H1 (cell line): ENCODE data around the gene GCSAML.

Experiments used
- JUND ChIP-seq: IDR thresholded peaks from 2 replicates; pipeline ENCODE4 v1.6.1; 2011; ENCODE audit warnings: mild to moderate bottlenecking, improper control_type of control experiment, low read length
- TF ChIP-seq, protein P1 (sequence below), 3 experiments: IDR thresholded peaks; 1 replicate in 2 of 3; 2 replicates in 1 of 3; pipeline versions ENCODE4 v1.5.1 to v1.6.1; 2011; ENCODE audit warnings: low read length in 3 of 3, mild to moderate bottlenecking in 3 of 3, inconsistent platforms in 2 of 3, low read depth in 1 of 3, moderate library complexity in 1 of 3; ENCODE audit not compliant: insufficient read depth in 1 of 3; ENCODE audit errors: control extremely low read depth in 1 of 3

DNA sequence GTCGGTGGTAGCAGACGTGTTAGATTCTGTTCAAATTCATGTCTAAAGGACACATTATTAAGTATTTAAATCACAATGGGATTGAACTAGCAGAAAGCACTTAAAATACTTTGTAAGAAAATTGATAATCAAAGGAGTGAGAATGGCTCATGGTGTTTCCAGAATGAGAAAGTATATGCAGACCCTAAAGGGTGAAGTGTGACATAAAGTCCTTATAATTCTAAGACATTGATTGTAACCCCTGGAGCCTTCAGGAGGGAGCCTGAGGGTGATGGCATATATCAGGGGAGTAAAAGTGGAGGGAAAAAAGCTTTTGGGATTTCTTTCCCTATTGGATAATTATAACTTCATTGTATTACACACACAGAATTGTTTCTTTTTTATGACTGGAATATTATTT is 12.6 kb upstream of the GCSAML start, which contains the start of gene OR2C3:
- TF ChIP-seq, protein P1, sequence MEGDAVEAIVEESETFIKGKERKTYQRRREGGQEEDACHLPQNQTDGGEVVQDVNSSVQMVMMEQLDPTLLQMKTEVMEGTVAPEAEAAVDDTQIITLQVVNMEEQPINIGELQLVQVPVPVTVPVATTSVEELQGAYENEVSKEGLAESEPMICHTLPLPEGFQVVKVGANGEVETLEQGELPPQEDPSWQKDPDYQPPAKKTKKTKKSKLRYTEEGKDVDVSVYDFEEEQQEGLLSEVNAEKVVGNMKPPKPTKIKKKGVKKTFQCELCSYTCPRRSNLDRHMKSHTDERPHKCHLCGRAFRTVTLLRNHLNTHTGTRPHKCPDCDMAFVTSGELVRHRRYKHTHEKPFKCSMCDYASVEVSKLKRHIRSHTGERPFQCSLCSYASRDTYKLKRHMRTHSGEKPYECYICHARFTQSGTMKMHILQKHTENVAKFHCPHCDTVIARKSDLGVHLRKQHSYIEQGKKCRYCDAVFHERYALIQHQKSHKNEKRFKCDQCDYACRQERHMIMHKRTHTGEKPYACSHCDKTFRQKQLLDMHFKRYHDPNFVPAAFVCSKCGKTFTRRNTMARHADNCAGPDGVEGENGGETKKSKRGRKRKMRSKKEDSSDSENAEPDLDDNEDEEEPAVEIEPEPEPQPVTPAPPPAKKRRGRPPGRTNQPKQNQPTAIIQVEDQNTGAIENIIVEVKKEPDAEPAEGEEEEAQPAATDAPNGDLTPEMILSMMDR (IDR thresholded peaks at IDR 0.05; ENCODE audit: control extremely low read depth in 1 of 3, insufficient read depth in 1 of 3, low read depth in 1 of 3, low read length in 3 of 3) = no peak
- no peak for TF ChIP-seq JUND
